GM18867 (cell line): ENCODE measurements around the gene CBY1.

ENCODE experiments used
- ATAC-seq: cut with Tn5 transposase; IDR thresholded peaks from one replicate; pipeline ENCODE4 v1.9.1; 2021; ENCODE audit warnings: mild to moderate bottlenecking, moderate library complexity; ENCODE audit not compliant: unreplicated experiment

CBY1 gene

GRCh38 chr22:38720350-38720749, 63.9 kb downstream of the CBY1 start:
- ATAC-seq, result no peak

- no peak for ATAC-seq
Measured at GRCh38 chr22:38721551-38721950, 65.1 kb downstream of the CBY1 start.
